HG02943 (cell line): ENCODE measurements around the gene KCNK4.
"Not testable (repeated sequence)": the region's sequence is repeated elsewhere in the genome, so short reads cannot be mapped to it uniquely, and the experiment has no call there.

Experiments
- ATAC-seq: cut with Tn5 transposase; IDR thresholded peaks from one replicate; pipeline ENCODE4 v1.9.1; 2021; ENCODE audit warnings: mild to moderate bottlenecking, low read depth, moderate library complexity; ENCODE audit not compliant: unreplicated experiment

The KCNK4 gene

GRCh38 chr11:64305691-64306562 lies 14.8 kb downstream of the KCNK4 start:
- peak; percentile 32 for ATAC-seq

- no peak for ATAC-seq
Observed at GRCh38 chr11:64306563-64306875, 15.4 kb downstream of the KCNK4 start.

GRCh38 chr11:64306876-64307622 lies 15.9 kb downstream of the KCNK4 start:
- no peak for ATAC-seq

- ATAC-seq: not testable (repeated sequence)
Observed at GRCh38 chr11:64307795-64308194, 16.7 kb downstream of the KCNK4 start.

GRCh38 chr11:64312947-64313346 lies 21.8 kb downstream of the KCNK4 start:
- no peak for ATAC-seq

- no peak for ATAC-seq
Observed at GRCh38 chr11:64313491-64314145, 22.5 kb downstream of the KCNK4 start.

- no peak for ATAC-seq
Observed at GRCh38 chr11:64314146-64314804, 23.2 kb downstream of the KCNK4 start.

GRCh38 chr11:64314805-64315561 lies 23.9 kb downstream of the KCNK4 start:
- ATAC-seq: no peak

- ATAC-seq: not testable (repeated sequence)
Observed at GRCh38 chr11:64315667-64316526, 24.8 kb downstream of the KCNK4 start.

GRCh38 chr11:64316672-64317324 lies 25.7 kb downstream of the KCNK4 start:
- no peak for ATAC-seq

- ATAC-seq: peak; percentile 56
Observed at GRCh38 chr11:64317325-64317960, 26.3 kb downstream of the KCNK4 start, which contains the start of gene TRMT112. Gene TRMT112 (minus strand): TSS chr11:64317559. CDS start chr11:64317526, 33 bp downstream.

GRCh38 chr11:64317961-64318765 lies 27.1 kb downstream of the KCNK4 start, which contains the start of gene PRDX5:
Gene PRDX5 (plus strand): TSS chr11:64318121. CDS start chr11:64318216, 95 bp downstream.
- peak; percentile 60 for ATAC-seq

GRCh38 chr11:64318766-64319761 lies 28.0 kb downstream of the KCNK4 start:
- ATAC-seq: no peak

- no peak for ATAC-seq
Observed at GRCh38 chr11:64320556-64320955, 29.5 kb downstream of the KCNK4 start.

GRCh38 chr11:64321026-64321425 lies 29.9 kb downstream of the KCNK4 start:
- ATAC-seq: no peak

- ATAC-seq: no peak
Observed at GRCh38 chr11:64321533-64321932, 30.4 kb downstream of the KCNK4 start.
